GM18508 (cell line): Measurements from ENCODE around the gene CDCP2.
"Not testable (repeated sequence)": the region's sequence is repeated elsewhere in the genome, so short reads cannot be mapped to it uniquely, and the experiment has no call there.

Experiments
- ATAC-seq: cut with Tn5 transposase; IDR thresholded peaks from one replicate; pipeline ENCODE4 v1.9.1; 2021; ENCODE audit warnings: moderate number of reproducible peaks; ENCODE audit not compliant: insufficient read depth, unreplicated experiment

Gene CDCP2

DNA sequence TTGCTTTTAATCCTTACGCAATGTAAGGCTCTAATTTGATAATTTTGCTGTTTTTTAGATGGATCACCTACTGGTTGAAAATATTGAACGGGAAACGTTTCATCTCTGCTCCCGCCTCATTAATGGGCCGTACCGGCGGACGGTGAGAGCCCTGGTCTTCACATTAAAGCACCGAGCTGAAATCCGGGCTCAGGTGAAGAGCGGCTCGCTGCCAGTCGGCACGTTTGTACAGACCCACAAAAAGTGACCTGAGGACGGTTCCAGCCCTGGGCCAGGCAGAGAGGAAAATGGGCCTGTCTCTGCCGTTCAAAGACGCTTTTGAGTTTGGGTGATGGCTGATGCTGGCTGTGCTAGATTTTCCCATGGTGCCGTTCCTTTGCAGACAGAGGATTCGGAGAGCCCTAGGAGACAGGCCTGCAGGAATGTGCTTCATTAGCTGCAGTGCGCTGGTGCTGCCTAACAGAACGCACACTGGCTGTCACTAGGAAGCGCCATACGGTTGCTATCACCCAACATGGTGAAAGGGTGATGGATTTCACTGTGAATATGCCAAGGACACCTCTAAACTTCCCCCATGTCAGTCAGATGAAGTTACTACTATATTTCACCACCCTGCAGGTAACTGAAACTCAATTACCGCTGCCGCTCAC lies 56.4 kb downstream of the CDCP2 start:
- no peak for ATAC-seq

DNA sequence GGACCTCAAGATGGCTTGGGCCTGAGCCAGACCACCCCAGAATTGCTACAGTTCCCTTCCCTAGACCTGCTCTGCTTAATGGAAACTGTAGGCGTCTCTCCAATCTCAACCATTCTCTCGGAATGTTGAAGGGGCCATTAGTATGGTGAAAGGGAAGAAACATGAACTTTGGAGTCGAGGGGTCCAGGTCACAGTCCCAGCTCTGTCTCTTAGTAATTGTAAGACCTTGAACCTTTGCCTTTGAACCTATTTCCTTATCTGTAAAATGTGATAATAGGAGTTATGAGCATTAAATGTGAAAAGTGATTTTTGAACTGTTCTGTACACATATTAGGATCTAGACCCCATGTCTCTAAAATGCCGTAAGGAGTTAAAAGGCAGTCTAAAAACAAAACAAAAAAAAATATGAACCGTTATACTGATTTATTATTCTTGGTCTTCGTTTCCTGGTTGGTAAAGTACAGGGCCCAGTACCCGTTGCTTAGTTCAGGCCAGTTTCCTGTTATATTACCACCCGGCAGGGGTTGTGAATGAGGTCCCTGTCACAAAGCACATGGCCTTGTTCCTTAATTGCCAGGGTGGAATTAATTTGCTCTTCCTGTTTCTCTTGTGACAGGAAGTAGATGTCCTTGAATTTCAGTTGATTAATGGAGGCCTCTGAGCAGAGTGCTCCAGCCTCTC lies 57.1 kb downstream of the CDCP2 start:
- no peak for ATAC-seq

DNA sequence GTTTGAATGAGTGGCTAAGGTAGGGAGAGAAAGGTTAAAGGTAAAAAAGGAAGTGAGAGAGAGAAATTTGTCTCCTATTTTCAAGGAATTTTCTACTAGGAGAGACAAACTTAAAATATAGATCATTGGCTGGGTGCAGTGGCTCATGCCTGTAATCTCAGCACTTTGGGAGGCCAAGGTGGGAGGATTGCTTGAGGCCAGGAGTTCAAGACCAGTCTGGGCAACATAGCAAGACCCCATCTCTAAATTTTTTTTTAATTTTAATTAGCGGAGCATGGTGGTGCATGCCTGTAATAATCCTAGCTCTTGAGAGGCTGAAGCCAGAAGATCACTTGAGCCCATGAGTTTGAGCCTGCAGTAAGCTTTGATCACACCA lies 58.1 kb downstream of the CDCP2 start:
- not testable (repeated sequence) for ATAC-seq

DNA sequence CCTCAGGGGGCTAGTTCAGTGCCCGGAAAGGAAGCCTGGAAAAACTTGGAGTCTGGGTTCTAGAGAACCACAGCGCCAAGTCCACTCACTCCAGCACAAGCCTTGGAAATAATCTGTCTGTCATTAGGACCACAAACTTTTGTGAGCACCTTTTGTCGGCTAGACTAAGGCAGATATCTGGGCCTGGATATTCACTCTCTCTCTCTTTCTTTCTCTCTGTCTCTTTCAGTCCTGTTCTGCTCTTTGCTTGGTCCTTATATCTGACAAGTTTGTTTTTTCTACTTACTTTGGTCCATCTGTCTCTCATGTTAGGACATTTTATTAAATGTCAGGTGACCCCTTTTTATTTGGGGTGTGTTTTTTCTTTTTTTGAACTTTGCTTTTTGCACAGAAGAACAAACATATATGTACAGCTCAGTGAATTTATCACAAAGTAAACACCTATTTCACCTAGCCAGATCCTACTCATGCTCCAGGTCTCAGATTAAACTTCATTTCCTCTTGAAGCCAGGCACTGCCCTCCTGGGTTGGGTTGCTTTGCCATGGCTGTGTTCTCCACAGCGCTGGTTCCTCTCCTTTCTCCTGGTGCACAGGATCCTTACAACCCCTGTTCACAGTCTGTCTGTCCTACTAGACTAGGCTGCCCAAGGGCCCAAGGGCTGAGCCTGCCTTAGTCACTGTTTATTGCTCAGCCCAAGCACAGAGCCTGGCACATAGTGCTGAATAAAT lies 58.6 kb downstream of the CDCP2 start:
- ATAC-seq, result no peak

DNA sequence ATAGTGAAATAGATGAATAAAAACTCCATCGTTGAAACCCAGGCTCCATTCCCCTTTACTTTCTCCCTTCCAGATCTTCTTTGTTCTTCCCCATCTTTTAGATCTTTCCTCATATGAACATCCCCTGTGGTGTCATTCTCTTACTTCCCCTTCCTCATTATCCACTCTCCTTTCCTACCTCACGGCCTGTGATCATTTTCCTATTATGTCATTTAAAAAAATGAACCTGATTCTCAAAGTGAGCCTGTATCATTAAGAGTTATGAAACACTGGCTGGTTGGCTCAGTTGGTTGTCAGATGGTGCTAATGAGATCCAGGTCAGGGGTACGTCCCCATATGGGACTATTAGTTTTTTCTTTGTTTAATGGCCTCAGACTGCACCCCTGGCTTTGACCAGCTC lies 61.1 kb downstream of the CDCP2 start:
- no peak for ATAC-seq

DNA sequence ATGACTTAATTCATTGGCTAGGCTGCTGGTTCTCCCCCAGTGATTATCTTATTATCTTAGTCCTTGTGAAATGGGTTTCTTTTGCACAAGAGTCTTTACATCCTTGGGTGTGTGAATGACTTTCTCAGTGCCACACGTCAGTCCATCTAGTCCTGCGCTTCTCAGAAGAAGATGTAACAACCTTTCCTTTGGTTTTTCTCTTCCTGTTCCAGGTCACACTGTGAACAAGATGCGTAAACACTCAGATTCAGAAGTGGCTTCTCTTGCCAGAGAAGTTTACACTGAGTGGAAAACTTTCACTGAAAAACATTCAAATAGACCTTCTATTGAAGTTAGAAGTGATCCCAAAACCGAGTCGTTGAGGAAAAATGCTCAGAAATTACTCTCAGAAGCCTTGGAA lies 64.4 kb downstream of the CDCP2 start:
- ATAC-seq, result no peak

DNA sequence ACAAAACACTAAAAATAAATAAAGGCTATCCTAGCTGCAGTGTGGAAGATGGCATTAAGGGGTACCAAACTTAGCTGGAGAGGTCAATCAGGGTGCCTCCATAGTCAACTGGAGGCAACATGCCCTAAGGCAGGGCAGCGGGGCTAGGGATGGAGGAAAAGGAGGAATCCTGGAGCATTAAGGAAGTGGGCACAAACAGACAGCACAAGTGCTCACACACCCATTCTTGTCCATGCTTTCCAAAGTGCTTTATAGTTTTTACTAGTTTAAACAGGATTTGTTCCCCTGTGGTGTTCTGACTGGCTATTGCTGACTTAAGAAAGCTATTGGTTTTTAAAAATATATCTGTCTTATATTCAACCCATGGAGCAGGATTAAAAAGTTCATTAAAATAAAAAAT lies 66.0 kb downstream of the CDCP2 start:
- no peak for ATAC-seq

DNA sequence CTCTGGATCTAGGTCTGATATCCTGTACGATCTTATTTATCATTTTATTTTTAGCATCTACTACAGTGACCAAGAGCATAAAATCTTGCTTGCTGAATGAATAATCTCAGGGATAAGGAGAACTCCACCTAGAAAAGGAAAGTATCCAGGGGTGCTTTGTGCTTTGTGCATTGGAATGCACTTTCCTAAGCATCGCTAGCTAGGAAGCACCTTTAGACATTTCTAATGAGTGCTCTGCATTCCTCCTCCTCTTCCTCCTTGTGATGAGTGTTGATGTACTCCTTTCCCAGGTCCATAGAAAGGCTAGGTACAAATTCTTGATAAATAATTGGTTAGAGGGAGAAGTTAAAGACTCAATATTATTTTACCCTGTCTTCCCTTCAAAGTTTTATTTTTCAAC lies 68.0 kb downstream of the CDCP2 start:
- no peak for ATAC-seq
